VCaP (cell line): Measurements from ENCODE around the gene MEP1A.
"Not testable (repeated sequence)": the region's sequence is repeated elsewhere in the genome, so short reads cannot be mapped to it uniquely, and the experiment has no call there.

Experiments
- H3K27ac ChIP-seq: fragments of 450-650 bp; 2 replicates; pipeline ENCODE4 v1.5.1; 2017
- CTCF ChIP-seq: fragments of 450-650 bp; conservative IDR thresholded peaks from 2 replicates; pipeline ENCODE4 v1.5.1; 2017; ENCODE audit warnings: mild to moderate bottlenecking, moderate library complexity

The MEP1A gene

GRCh38 chr6:46848684-46849360 is 55.6 kb downstream of the MEP1A start:
- TF ChIP-seq CTCF = peak; percentile 84
- H3K27ac ChIP-seq = peak overlapping the region; percentile 24; the same call in 1 of the 2 replicates

GRCh38 chr6:46849361-46849690 is 56.1 kb downstream of the MEP1A start:
- no peak for TF ChIP-seq CTCF
- H3K27ac ChIP-seq = no peak overlapping the region

DNA sequence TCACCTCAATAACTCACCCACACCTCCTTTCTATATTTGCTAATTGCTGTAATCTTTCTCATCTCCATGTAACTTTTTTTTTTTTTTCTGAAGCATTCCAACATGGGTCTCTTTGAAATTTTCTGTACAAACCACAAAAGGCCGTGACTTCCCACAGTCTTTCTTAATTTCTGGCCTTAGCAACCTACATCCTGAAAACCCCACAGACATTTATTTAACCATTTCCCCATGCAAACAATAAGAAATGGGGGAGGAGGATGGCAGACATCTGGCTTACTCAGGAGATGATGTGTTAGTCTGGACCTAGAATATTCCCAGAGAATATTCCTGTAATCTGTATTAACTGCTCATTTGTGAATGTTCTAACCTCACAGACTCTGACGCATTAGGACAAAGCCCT is 57.6 kb downstream of the MEP1A start:
- TF ChIP-seq CTCF = no peak

DNA sequence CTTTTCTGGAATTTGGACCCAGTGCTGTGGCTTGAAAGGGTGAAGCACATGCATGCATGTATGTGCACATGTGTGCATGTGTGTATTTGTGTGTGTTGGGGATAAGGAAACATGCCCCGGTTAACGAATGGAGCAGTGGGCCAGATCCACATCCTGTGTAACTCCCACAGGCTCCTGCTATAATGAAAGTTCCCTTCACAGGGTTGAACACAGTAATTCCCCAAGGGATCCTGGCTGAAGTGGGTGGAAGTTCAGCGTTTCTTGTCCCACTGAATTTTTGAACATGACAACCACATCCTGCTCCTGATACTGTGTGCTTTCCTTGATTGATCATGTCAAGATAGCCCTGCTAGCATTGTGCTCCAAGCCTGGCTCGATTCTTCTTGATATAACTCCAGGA is 58.4 kb downstream of the MEP1A start:
- H3K27ac ChIP-seq = not testable (repeated sequence)

More for the DNA sequence above, 57.6 kb downstream of the MEP1A start:
- no peak overlapping the region for H3K27ac ChIP-seq

DNA sequence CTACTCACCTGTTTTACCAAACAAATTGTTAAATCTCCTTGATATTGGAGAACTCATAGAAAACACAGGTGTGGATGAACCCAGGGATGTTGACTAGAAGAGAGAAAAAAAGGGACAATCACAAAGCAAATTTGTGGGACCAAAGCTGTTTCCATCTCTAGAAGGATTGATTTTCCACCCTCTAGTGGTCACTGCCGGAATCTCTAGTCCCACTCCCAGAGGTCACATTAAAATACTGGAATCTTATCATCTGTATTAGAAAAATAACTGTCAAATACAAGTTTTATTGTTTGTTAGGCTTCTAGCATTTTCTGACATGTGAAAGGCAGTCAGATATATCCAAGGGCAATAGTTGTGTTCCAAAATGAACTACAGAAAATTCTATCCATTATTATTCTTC is 62.8 kb downstream of the MEP1A start:
- H3K27ac ChIP-seq = not testable (repeated sequence)
- TF ChIP-seq CTCF = peak; percentile 17

DNA sequence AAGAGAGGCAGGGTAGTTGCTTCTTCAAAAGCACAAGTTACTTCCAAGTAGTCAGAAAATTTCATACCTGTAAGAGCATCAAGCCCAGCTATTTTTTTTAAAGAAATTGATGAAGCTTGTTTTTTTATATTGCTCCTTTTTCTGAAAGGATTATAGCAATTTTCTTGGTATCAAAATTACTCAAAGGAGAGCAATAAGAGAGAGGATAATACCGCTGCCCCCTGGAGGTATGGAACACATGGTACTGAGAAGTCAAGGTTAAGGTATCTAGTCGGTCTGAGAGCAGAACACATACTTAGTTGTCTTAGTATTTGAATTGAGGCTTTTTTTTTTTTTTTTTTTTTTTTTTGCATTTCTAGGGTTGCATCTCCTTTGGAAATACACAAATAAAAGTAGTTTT is 69.2 kb downstream of the MEP1A start:
- H3K27ac ChIP-seq = no peak overlapping the region
- TF ChIP-seq CTCF = no peak

DNA sequence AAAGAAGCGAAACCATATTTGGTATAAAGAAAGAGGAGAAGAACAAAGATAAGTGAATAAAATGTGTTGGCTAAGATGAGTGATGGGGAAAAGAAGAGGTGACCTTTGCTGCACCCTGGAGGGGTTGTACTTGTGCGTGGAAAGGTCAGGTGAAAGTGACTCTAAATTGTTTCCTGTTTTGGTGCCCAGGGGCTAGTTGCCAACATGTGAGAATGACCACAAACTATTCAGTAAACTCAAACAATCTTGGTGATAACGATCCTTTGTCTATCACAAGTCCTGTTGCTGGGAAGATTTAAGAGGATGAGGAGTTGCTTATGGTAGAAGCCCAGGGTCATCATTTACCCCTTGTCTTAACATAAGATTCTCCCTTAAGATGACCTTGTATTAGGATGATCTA is 70.6 kb downstream of the MEP1A start:
- TF ChIP-seq CTCF = no peak

GRCh38 chr6:46865221-46865620 is 72.0 kb downstream of the MEP1A start:
- TF ChIP-seq CTCF = no peak
- no peak overlapping the region for H3K27ac ChIP-seq

More for the DNA sequence above, 70.6 kb downstream of the MEP1A start:
- no peak overlapping the region for H3K27ac ChIP-seq
